Heart left ventricle (tissue), 16 donors: ENCODE data around the gene SPDYE3. TPM values are rescaled to one million over a fixed set of nuclear protein-coding genes. Genes with fewer than 3 reads are reported as not detected.
"Not testable (repeated sequence)": the region's sequence is repeated elsewhere in the genome, so short reads cannot be mapped to it uniquely, and the experiment has no call there.

ENCODE experiments used
- ATAC-seq, 4 donors: fragments of 200-7000 bp; cut with Tn5 transposase; one replicate each; pipeline ENCODE4 v1.9.1; 2020 to 2022; ENCODE audit warnings: moderate library complexity in 4 of 4, mild to moderate bottlenecking in 3 of 4, moderate number of reproducible peaks in 1 of 4
- DNase-seq, 5 donors: peaks; one replicate each; pipeline ENCODE4 v3.0.0-alpha.2; 2020
- H3K27ac ChIP-seq, 12 donors: fragments of 200-600 bp; sonication (generic) in 4 of 12; one replicate each; pipeline versions ENCODE4 v1.5.0 to v1.8.0; 2016 to 2022; ENCODE audit warnings: mild to moderate bottlenecking in 2 of 12
- H3K27me3 ChIP-seq, 9 donors: fragments of 200-600 bp; sonication (generic) in 2 of 9; one replicate each; pipeline versions ENCODE4 v1.5.1 to v1.8.0; 2016 to 2022; ENCODE audit warnings: mild to moderate bottlenecking in 3 of 9
- H3K36me3 ChIP-seq, 9 donors: fragments of 200-600 bp; sonication (generic) in 2 of 9; one replicate each; pipeline versions ENCODE4 v1.5.0 to v1.8.0; 2018 to 2022; ENCODE audit warnings: mild to moderate bottlenecking in 2 of 9
- H3K4me1 ChIP-seq, 12 donors: fragments of 200-600 bp; sonication (generic) in 4 of 12; one replicate each; pipeline versions ENCODE4 v1.5.0 to v1.8.0; 2016 to 2022; ENCODE audit warnings: mild to moderate bottlenecking in 3 of 12
- H3K4me3 ChIP-seq, 12 donors: fragments of 200-600 bp; sonication (generic) in 4 of 12; one replicate each; pipeline versions ENCODE4 v1.5.0 to v1.8.0; 2017 to 2022; ENCODE audit warnings: mild to moderate bottlenecking in 9 of 12, moderate library complexity in 4 of 12
- H3K9me3 ChIP-seq, 12 donors: fragments of 200-600 bp; sonication (generic) in 4 of 12; one replicate each; pipeline versions ENCODE4 v1.5.0 to v1.8.0; 2016 to 2022; ENCODE audit warnings: mild to moderate bottlenecking in 1 of 12
- WGBS, 4 donors: extraction: QIAGEN DNeasy Blood & Tissue Kit in 2 of 4; methylation state at CpG; one replicate each; pipeline versions ENCODE4 v1.1.5 to v1.1.7; 2013 to 2018; 5-methylcytosine and 5-hydroxymethylcytosine counted together
- intact Hi-C, 10 donors: fragments of 100-400 bp; cut with DNase I; formaldehyde crosslinking; loops; one replicate each; pipeline versions ENCODE4 v1.11.1 to v1.14.2; 2022
- polyA plus RNA-seq, 2 donors: library from polyadenylated mRNA; stranded (reverse); fragments of 200-250 nt; gene quantifications; one replicate each; pipeline ENCODE4 v1.2.3, GENCODE V29; 2013
- total RNA-seq, 9 donors: library from RNA; depleted of rRNA in 2 of 9; stranded (reverse); fragments of >200 nt in 2 of 9; fragmentation: NEBNext Ultra II Directional in 3 of 9; extraction: Animal tissue kit (Norgen Biotek cat#: 25700) in 3 of 9; gene quantifications; one replicate each; pipeline versions ENCODE4 v1.1.0 to v1.2.4, GENCODE V29; 2016 to 2023
- donor health status: ischemic (EF 13 %, LVEDD 7.1; RV severe dilation, severe dysfunction).
- donor health status: healthy with polysubstance abuse.
- donor health status: DM: no; HTN: yes; CAD: no.
- donor health status: DM: no; HTN: no; CAD: no.
- donor health status: ischemic (EF 25% LVEDD 6.9; RV normal size, moderate dysfunction).
- donor health status: ischemic (EF 25% LVEDD 5.7; RV mildly dilated, moderate dysfunction).
- donor health status: healthy.
- donor health status: DM: yes; HTN: yes; CAD: no.
- donor health status: ischemic (EF 35%, LVEDD 5.7; RV mildly dilated, moderate dysfunction).
- donor health status: nonischemic (EF 11% LVEDD 7.7; RV severe dilation, severe dysfunction).
- donor health status: DM: yes; HTN: yes; CAD: no.
- donor health status: PGD.
- donor health status: ischemic (EF 29% LVEDD 5.4; RV normal size, mild dysfunction).
- donor health status: nonischemic (EF 23%, LVEDD 6.1; RV moderate dilation, normal function).

SPDYE3 gene
- total and polyA plus RNA-seq, 11 donors: 0.03 to 0.15 TPM; not detected in 9

GRCh38 chr7:100288258-100288657, 19.2 kb upstream of the SPDYE3 start:
- intact Hi-C loops, ATAC-seq, H3K9me3 ChIP-seq, H3K36me3 ChIP-seq, DNase-seq, H3K4me3 ChIP-seq, H3K27ac ChIP-seq, H3K4me1 ChIP-seq, H3K27me3 ChIP-seq: not testable (repeated sequence)
- 93 to 97% (median 95%) methylated on average over 3 of the region's 3 CpGs for WGBS, 4 donors

GRCh38 chr7:100292162-100292561, 15.3 kb upstream of the SPDYE3 start:
- H3K27ac ChIP-seq, DNase-seq, H3K4me1 ChIP-seq, H3K4me3 ChIP-seq, ATAC-seq, H3K9me3 ChIP-seq, H3K27me3 ChIP-seq, intact Hi-C loops, H3K36me3 ChIP-seq: not testable (repeated sequence)
- WGBS, 4 donors: 85 to 100% (median 98%) methylated on average over 1 of the region's 1 CpG

DNA sequence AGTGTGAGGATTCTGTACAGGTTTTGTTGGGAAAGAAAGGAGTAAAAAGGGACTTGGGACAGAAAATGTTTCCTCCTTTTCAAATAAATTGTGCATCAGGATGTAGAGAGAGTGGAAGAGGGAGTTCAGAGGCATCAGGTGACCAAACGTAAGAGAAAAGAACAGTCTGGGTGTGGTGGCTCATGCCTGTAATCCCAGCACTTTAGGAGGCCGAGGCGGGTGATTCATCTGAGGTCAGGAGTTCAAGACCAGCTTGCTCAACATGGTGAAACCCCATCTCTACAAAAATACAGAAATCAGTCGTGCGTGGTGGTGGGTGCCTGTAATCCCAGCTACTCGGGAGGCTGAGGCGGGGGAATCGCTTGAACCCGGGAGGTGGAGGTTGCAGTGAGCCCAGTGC, 12.2 kb upstream of the SPDYE3 start:
- H3K36me3 ChIP-seq, intact Hi-C loops, H3K27me3 ChIP-seq, H3K4me1 ChIP-seq, ATAC-seq, H3K4me3 ChIP-seq, DNase-seq, H3K27ac ChIP-seq, H3K9me3 ChIP-seq: not testable (repeated sequence)
- WGBS, 4 donors: 91 to 95% (median 91%) methylated on average over 9 of the region's 9 CpGs

GRCh38 chr7:100297852-100298631, 9.5 kb upstream of the SPDYE3 start:
- H3K27me3 ChIP-seq, H3K4me3 ChIP-seq, H3K27ac ChIP-seq, H3K36me3 ChIP-seq, intact Hi-C loops, H3K9me3 ChIP-seq, DNase-seq, H3K4me1 ChIP-seq: not testable (repeated sequence)
- ATAC-seq: peak in 1 of 4 donors; percentile 47
- WGBS, 4 donors: 64 to 75% (median 67%) methylated on average over 4 to 6 of the region's 6 CpGs

DNA sequence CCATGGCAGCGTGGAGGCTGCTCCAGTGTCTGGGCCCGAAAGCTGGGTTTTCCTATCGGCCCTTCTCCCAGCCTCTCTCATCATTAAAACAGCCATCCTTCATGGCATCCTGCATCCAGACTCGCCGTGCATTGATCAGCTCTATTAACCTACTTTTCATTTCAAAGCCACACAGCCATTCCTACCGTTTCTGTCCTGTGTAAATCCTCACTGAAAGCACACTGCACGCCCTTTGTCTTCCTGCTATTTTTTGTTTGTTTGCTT, 8.9 kb upstream of the SPDYE3 start:
- ATAC-seq, H3K27me3 ChIP-seq, intact Hi-C loops, H3K36me3 ChIP-seq, H3K4me3 ChIP-seq, DNase-seq, H3K4me1 ChIP-seq, H3K27ac ChIP-seq, H3K9me3 ChIP-seq: not testable (repeated sequence)
- WGBS, 4 donors: 83 to 87% (median 85%) methylated on average over 7 of the region's 7 CpGs

GRCh38 chr7:100304526-100304925, 3.0 kb upstream of the SPDYE3 start:
- H3K27me3 ChIP-seq, H3K4me1 ChIP-seq, intact Hi-C loops, H3K27ac ChIP-seq, H3K36me3 ChIP-seq, H3K4me3 ChIP-seq, ATAC-seq, DNase-seq, H3K9me3 ChIP-seq: not testable (repeated sequence)
- 88 to 98% (median 91%) methylated on average over 8 to 11 of the region's 12 CpGs for WGBS, 4 donors

GRCh38 chr7:100318329-100318728, 10.8 kb downstream of the SPDYE3 start:
- not testable (repeated sequence) for ATAC-seq
- WGBS, 4 donors: 87 to 93% (median 91%) methylated on average over 4 to 5 of the region's 5 CpGs

DNA sequence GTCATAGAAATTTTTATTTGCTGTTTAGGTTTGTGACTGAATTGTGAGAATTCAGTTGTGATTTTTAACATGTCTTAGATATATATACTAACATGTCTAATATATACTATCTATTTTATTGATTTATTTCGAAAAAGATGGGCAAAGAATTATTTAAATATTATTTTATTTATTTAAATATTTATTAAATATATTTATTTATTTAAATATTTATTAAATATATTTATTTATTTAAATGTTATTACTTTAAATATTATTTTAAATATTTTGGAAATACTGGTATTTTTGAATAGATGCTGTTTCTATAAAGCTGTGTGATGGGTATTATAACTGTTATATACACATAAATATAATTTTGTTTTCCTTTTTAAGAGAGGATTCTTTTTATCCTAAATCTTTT, 14.1 kb downstream of the SPDYE3 start:
- H3K27ac ChIP-seq, ATAC-seq, DNase-seq, intact Hi-C loops, H3K4me1 ChIP-seq, H3K27me3 ChIP-seq, H3K4me3 ChIP-seq, H3K9me3 ChIP-seq: not testable (repeated sequence)
- WGBS, 4 donors: 96 to 100% (median 97%) methylated on average over 1 of the region's 1 CpG
- H3K36me3 ChIP-seq: peaks cover 0 to 42% (median 7%) of the 10 kb centered on the region in 9 donors

More at GRCh38 chr7:100318329-100318728, 10.8 kb downstream of the SPDYE3 start:
- H3K9me3 ChIP-seq, DNase-seq, H3K27ac ChIP-seq, H3K4me1 ChIP-seq, intact Hi-C loops, H3K27me3 ChIP-seq, H3K4me3 ChIP-seq: not testable (repeated sequence)
- H3K36me3 ChIP-seq: peaks cover 0 to 14% (median under 1%) of the 10 kb centered on the region in 9 donors

DNA sequence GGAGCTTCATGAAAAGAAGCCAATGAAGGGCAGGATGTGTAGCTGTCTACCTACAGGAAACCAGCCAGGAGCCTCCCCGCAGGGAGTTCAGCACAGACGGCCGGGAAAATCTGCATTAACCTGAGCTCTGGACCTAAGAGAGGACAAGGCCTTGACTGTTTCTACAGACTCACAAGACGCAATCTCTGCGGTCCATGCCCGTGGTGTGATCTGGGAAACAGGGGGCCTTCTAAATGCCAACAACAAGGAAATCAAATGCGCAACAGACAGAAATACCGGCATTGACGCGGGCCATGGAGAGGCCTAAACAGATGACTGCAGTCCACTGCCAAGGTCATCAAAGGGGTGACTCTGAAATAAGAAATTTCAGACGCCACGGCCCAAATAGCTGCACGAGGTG, 16.7 kb downstream of the SPDYE3 start:
- DNase-seq, ATAC-seq, H3K27ac ChIP-seq, H3K4me1 ChIP-seq, H3K27me3 ChIP-seq, H3K9me3 ChIP-seq, intact Hi-C loops, H3K4me3 ChIP-seq: not testable (repeated sequence)
- 86 to 92% (median 91%) methylated on average over 13 of the region's 13 CpGs for WGBS, 4 donors
- H3K36me3 ChIP-seq: peaks cover 0 to 62% (median 25%) of the 10 kb centered on the region in 9 donors

DNA sequence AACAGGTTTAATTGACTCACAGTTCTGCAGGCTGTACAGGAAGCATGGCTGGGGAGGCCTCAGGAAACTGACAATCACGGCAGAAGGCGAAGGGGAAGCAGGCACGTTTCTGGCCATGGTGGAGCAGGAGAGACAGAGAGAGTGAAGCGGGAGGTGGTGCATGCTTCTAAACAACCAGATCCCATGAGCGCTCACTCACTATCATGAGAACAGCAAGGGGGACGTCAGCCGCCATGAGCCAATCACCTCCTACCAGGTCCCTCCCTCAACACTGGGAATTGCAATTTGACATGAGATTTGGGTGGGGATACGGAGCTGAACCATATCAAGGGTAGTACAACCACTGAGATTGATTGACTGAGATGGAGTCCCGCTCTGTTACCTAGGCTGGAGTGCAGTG, 18.2 kb downstream of the SPDYE3 start:
- H3K4me1 ChIP-seq, H3K27me3 ChIP-seq, H3K9me3 ChIP-seq, H3K27ac ChIP-seq, H3K4me3 ChIP-seq, intact Hi-C loops, DNase-seq, ATAC-seq: not testable (repeated sequence)
- H3K36me3 ChIP-seq: peaks cover 0 to 66% (median 32%) of the 10 kb centered on the region in 9 donors
- 79 to 88% (median 87%) methylated on average over 8 to 9 of the region's 9 CpGs for WGBS, 4 donors

- ATAC-seq, intact Hi-C loops, H3K27ac ChIP-seq, DNase-seq, H3K4me1 ChIP-seq, H3K27me3 ChIP-seq, H3K9me3 ChIP-seq, H3K4me3 ChIP-seq: not testable (repeated sequence)
- H3K36me3 ChIP-seq: peaks cover 0 to 72% (median 32%) of the 10 kb centered on the region in 9 donors
- 94 to 100% (median 95%) methylated on average over 7 to 10 of the region's 11 CpGs for WGBS, 4 donors
Observed at GRCh38 chr7:100326914-100327313, 19.4 kb downstream of the SPDYE3 start.
